ENCODE measurements around the gene MTHFSD.

The MTHFSD gene

GRCh38 chr16:86554917-86555703 lies at the start of gene MTHFSD:
Gene MTHFSD (minus strand): TSS chr16:86555235. CDS start chr16:86555184, 51 bp downstream.
- peak within 1 kb of the TSS; percentile 51 for H3K27ac ChIP-seq
- TF ChIP-seq CTCF (IDR thresholded peaks at IDR 0.05) (no peak), ZFX (IDR thresholded peaks at IDR 0.05; ENCODE audit: borderline replicate concordance) (no peak)

DNA sequence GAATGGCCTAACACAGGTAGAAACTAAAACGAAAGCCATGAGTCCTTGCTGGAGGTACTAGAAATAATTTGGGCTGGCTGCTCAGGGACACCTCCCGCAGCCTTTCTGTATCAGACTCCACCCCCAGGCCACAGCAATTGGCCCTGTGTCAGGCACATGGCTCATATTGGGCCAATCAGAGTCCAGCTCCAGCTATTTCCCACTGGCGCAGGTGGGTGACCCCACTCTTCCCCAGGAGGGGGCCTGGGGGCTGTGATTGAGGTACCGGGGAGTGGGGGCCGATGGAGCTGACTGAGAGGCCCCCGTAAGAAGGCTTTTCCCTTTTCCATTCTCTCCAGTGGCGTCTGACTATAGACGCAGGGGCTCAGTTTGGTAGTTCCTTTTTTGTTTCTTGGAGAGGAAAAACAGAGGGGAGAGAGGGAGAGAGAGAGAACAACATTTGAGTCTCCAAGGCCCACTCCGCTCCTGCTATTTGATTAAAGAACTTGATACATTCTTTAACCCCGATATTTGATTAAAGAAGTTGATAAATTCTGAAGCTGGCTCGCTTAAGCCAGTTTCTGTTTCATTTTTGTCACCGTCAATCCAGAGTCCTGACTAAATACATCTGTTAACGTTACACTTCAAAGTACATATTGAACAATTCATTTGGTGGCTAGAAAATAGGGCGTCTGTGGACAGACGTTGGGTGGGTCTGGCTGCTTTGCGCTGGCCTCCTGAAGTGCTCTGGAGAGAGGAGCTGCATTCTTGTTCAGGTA lies 49.6 kb upstream of the MTHFSD start:
- no peak overlapping the region for H3K27ac ChIP-seq
- TF ChIP-seq ZFX (IDR thresholded peaks at IDR 0.05; ENCODE audit: borderline replicate concordance): no peak
- no peak for TF ChIP-seq CTCF (IDR thresholded peaks at IDR 0.05)

GRCh38 chr16:86602521-86602920 lies 47.5 kb upstream of the MTHFSD start:
- H3K27ac ChIP-seq: no peak overlapping the region
- TF ChIP-seq ZFX (IDR thresholded peaks at IDR 0.05; ENCODE audit: borderline replicate concordance) (no peak), CTCF (IDR thresholded peaks at IDR 0.05) (no peak)

- no peak overlapping the region for H3K27ac ChIP-seq
- TF ChIP-seq ZFX (IDR thresholded peaks at IDR 0.05; ENCODE audit: borderline replicate concordance) (no peak), CTCF (IDR thresholded peaks at IDR 0.05) (no peak)
Measured at GRCh38 chr16:86601356-86601755, 46.3 kb upstream of the MTHFSD start.

DNA sequence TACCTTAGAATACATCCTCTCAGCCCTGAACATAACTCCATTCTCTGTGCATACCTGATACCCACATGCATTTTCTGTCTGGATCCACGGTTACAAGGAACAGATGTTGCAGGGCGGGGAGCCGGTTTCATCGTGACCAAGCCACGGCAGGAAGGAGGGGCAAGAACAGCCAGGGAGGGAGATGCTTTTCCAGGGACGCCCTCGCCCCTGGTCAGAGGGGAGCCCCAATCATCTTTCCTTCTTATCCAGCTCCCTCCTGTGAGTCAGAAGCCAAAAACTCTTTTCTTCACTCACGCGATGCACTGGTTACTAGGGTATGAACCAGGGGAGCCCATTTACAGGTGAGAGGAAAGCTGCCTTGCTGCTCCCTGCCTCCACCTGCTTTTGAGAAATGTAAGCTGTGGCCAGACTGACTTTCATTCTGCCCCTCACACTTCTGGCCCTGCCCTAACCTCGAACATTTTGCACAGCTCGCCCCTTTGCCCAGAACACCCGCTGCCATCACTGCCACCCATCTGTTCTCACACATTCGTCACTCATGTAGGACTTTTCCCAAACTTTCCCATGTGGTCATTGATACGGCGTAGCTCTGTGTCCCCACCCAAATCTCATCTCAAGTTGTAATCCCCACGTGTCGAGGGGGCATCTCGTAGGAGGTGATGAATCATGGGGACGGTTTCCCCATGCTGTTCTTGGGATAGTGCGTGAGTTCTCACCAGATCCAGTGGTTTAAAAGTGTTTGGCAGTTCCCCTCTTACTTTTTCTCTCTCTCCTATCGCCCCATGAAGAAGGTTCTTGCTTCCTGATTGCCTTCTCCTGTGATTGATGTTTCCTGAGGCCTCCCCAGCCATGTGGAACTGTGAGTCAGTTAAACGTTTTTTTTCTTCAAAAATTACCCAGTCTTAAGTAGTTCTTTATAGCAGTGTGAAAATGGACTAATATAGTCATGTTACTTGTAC lies 43.9 kb upstream of the MTHFSD start:
- no peak for TF ChIP-seq ZFX (IDR thresholded peaks at IDR 0.05; ENCODE audit: borderline replicate concordance)
- TF ChIP-seq CTCF (IDR thresholded peaks at IDR 0.05): no peak
- no peak overlapping the region for H3K27ac ChIP-seq

DNA sequence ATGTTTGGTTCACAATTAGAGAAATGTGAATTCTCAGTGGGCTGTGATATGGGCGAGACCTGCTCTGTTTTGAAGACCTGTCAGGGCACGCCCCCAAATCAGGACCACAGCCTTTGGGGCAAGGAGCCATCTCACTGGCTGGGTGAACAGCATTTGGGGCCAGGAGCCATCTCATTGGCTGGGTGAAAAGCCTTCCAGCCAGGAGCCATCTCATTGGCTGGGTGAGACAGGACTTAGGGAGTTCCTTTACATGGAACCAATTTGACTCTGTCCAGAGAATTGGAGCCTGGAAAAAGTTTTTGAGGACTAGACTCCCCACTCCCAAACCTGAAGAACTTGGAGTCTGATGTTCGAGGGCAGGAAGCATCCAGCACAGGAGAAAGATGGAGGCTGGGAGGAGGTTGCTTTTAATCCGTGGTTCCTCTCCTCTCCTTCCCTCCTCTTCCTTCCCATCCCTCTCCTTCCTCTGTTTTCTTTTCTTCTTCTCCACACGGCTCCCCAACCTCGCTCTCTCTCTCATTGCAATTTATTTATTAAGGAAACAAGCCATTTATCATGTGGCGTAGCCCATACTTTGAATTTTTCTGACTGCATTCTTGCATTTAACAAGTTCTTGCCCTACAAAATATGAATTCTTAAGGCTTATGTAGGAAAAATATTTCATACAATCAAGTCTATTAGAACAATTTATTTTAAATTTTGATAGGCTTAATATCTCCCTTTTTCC lies 43.0 kb upstream of the MTHFSD start:
- TF ChIP-seq CTCF (IDR thresholded peaks at IDR 0.05): no peak
- TF ChIP-seq ZFX (IDR thresholded peaks at IDR 0.05; ENCODE audit: borderline replicate concordance): no peak
- no peak overlapping the region for H3K27ac ChIP-seq

All from 22Rv1 (cell line).